ENCODE measurements around the gene ITGB1. TPM values are rescaled to one million over a fixed set of nuclear protein-coding genes. Genes with fewer than 3 reads are reported as not detected.
A peak's percentile ranks its signal among the peaks of the same experiment; 100 is the strongest.

Gene ITGB1
- total and polyA plus RNA-seq, 2 donors from 2014 or later, result 156 to 410 TPM

- FAIRE-seq (no peak), DNase-seq (no peak)
- intact Hi-C loops (cut with DNase I), result no loop called here
- no peak overlapping the region for H3K27ac ChIP-seq (ENCODE audit: low read depth in 2 of 2, low read length in 2 of 2)
- H3K4me1 ChIP-seq (ENCODE audit: control insufficient read depth in 2 of 3, insufficient read depth in 2 of 3, low read depth in 1 of 3, low read length in 3 of 3), result peaks cover 0 to 4% (median 0%) of the 10 kb centered on the region in 3 donors
- H3K9ac ChIP-seq (ENCODE audit: low read length in 3 of 3), result no peak overlapping the region
- H3K27me3 ChIP-seq (ENCODE audit: control insufficient read depth, insufficient read depth, low read length), result no peaks in the 10 kb centered on the region
- H3K36me3 ChIP-seq (ENCODE audit: control insufficient read depth in 2 of 3, insufficient read depth in 3 of 3, low read length in 3 of 3), result no peaks in the 10 kb centered on the region
- H3K4me3 ChIP-seq (ENCODE audit: low read length in 3 of 3), result no peak overlapping the region
- TF ChIP-seq CTCF (IDR thresholded peaks at IDR 0.05; ENCODE audit: borderline replicate concordance, extremely low read depth, insufficient read depth), result no peak
- no peaks in the 10 kb centered on the region for H3K9me3 ChIP-seq (ENCODE audit: control insufficient read depth in 2 of 3, insufficient read depth in 1 of 3, low read length in 3 of 3)
Measured at GRCh38 chr10:32988604-32989003, 30.6 kb upstream of the ITGB1 start.

- Histone ChIP-seq H3K4me3 (ENCODE audit: low read length in 3 of 3) (no peak overlapping the region), H3K36me3 (ENCODE audit: control insufficient read depth in 2 of 3, insufficient read depth in 3 of 3, low read length in 3 of 3) (no peaks in the 10 kb centered on the region), H3K9me3 (ENCODE audit: control insufficient read depth in 2 of 3, insufficient read depth in 1 of 3, low read length in 3 of 3) (no peaks in the 10 kb centered on the region), H3K27ac (ENCODE audit: low read depth in 2 of 2, low read length in 2 of 2) (no peak overlapping the region), H3K4me1 (ENCODE audit: control insufficient read depth in 2 of 3, insufficient read depth in 2 of 3, low read depth in 1 of 3, low read length in 3 of 3) (peaks cover 0 to 10% (median 0%) of the 10 kb centered on the region in 3 donors), H3K27me3 (ENCODE audit: control insufficient read depth, insufficient read depth, low read length) (no peaks in the 10 kb centered on the region), H3K9ac (ENCODE audit: low read length in 3 of 3) (no peak overlapping the region)
- intact Hi-C loops (cut with DNase I), result no loop called here
- DNase-seq (no peak), FAIRE-seq (no peak)
- no peak for TF ChIP-seq CTCF (IDR thresholded peaks at IDR 0.05; ENCODE audit: borderline replicate concordance, extremely low read depth, insufficient read depth)
Measured at GRCh38 chr10:32987172-32987571, 29.1 kb upstream of the ITGB1 start.

GRCh38 chr10:32985775-32986350 is 27.8 kb upstream of the ITGB1 start:
- no peak overlapping the region for H3K4me3 ChIP-seq (ENCODE audit: low read length in 3 of 3)
- no peaks in the 10 kb centered on the region for H3K36me3 ChIP-seq (ENCODE audit: control insufficient read depth in 2 of 3, insufficient read depth in 3 of 3, low read length in 3 of 3)
- H3K27ac ChIP-seq (ENCODE audit: low read depth in 2 of 2, low read length in 2 of 2), result peak overlapping the region; percentile 39 to 84
- H3K27me3 ChIP-seq (ENCODE audit: control insufficient read depth, insufficient read depth, low read length), result no peaks in the 10 kb centered on the region
- intact Hi-C loops (cut with DNase I), result no loop called here
- peaks cover 0 to 13% (median 3%) of the 10 kb centered on the region in 3 donors for H3K4me1 ChIP-seq (ENCODE audit: control insufficient read depth in 2 of 3, insufficient read depth in 2 of 3, low read depth in 1 of 3, low read length in 3 of 3)
- H3K9ac ChIP-seq (ENCODE audit: low read length in 3 of 3), result no peak overlapping the region
- no peaks in the 10 kb centered on the region for H3K9me3 ChIP-seq (ENCODE audit: control insufficient read depth in 2 of 3, insufficient read depth in 1 of 3, low read length in 3 of 3)
- FAIRE-seq, result no peak
- peak in 1 of 5 donors; percentile 51 for DNase-seq
- no peak for TF ChIP-seq CTCF (IDR thresholded peaks at IDR 0.05; ENCODE audit: borderline replicate concordance, extremely low read depth, insufficient read depth)

GRCh38 chr10:32985341-32985764 is 27.3 kb upstream of the ITGB1 start:
- intact Hi-C loops (cut with DNase I), result no loop called here
- Histone ChIP-seq H3K9ac (ENCODE audit: low read length in 3 of 3) (no peak overlapping the region), H3K4me3 (ENCODE audit: low read length in 3 of 3) (no peak overlapping the region), H3K36me3 (ENCODE audit: control insufficient read depth in 2 of 3, insufficient read depth in 3 of 3, low read length in 3 of 3) (no peaks in the 10 kb centered on the region), H3K4me1 (ENCODE audit: control insufficient read depth in 2 of 3, insufficient read depth in 2 of 3, low read depth in 1 of 3, low read length in 3 of 3) (peaks cover 0 to 16% (median 3%) of the 10 kb centered on the region in 3 donors), H3K27ac (ENCODE audit: low read depth in 2 of 2, low read length in 2 of 2) (peak overlapping the region; percentile 39 to 84), H3K9me3 (ENCODE audit: control insufficient read depth in 2 of 3, insufficient read depth in 1 of 3, low read length in 3 of 3) (no peaks in the 10 kb centered on the region), H3K27me3 (ENCODE audit: control insufficient read depth, insufficient read depth, low read length) (no peaks in the 10 kb centered on the region)
- no peak for DNase-seq
- TF ChIP-seq CTCF (IDR thresholded peaks at IDR 0.05; ENCODE audit: borderline replicate concordance, extremely low read depth, insufficient read depth), result no peak
- no peak for FAIRE-seq
